ENCODE results near the gene LGI2. TPM values are rescaled to one million over a fixed set of nuclear protein-coding genes. Genes with fewer than 3 reads are reported as not detected.

The LGI2 gene
- total and polyA plus RNA-seq, 2 of the 8 experiments (the other 6 are each of a cell fraction or from before 2014, with no cell fraction given), result 2.3 to 4.0 TPM

DNA sequence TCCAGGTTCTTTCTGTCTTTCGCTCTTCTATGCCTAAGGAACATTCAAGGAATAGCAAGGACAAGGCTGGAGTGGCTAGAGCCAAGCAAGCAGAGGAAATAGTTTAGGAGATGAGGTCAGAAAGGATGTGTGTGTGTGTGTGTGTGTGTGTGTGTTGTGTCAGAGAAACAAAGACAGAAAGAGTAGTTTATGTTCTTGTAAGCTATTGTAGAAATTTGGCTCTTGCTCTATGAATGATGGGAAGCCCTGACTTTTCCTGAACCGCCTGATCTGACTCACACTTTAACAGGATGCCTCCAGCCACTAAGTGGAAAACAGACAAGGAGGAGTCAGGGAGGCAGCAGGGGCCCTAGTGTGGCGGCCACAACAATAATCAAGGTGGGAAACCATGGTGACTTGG is 39.7 kb downstream of the LGI2 start:
- no peak overlapping the region for H3K14ac ChIP-seq (ENCODE audit: insufficient read length)
- no peak overlapping the region for H2BK12ac ChIP-seq (ENCODE audit: low read depth, low read length)
- H3K27ac ChIP-seq (ENCODE audit: low read depth, low read length), result no peak overlapping the region
- DNase-seq (ENCODE audit: low read depth in 1 of 2, low spot score in 2 of 2), result no peak
- H3K23ac ChIP-seq (ENCODE audit: insufficient read length), result no peak overlapping the region
- no peaks in the 10 kb centered on the region for H3K23me2 ChIP-seq (ENCODE audit: low read depth, low read length)
- no peaks in the 10 kb centered on the region for H3K27me3 ChIP-seq (replicated peaks in 1 of 4; ENCODE audit: control insufficient read depth in 3 of 4, extremely low read depth in 1 of 4, insufficient read depth in 3 of 4, low read length in 3 of 4)
- H4K8ac ChIP-seq (ENCODE audit: extremely low read depth, insufficient read depth, low read length), result no peak overlapping the region
- no peak overlapping the region for H2BK120ac ChIP-seq (replicated peaks; ENCODE audit: low read depth, low read length)
- no peak overlapping the region for H2BK5ac ChIP-seq (ENCODE audit: low read depth, low read length)
- CTCF ChIA-PET (ENCODE audit: partially characterized antibody), result interaction anchor here (0.7 to 2.6 kb wide), 7 partner anchors 11 to 198 kb away, joined by 3 to 14 read pairs (median 4); no protein-coding TSS in a partner anchor
- no peaks in the 10 kb centered on the region for H3K79me1 ChIP-seq (ENCODE audit: low read depth, low read length)
- H4K20me1 ChIP-seq (replicated peaks in 1 of 2; ENCODE audit: control insufficient read depth in 1 of 2, insufficient read depth in 2 of 2, low read length in 2 of 2), result no peaks in the 10 kb centered on the region
- H3K9ac ChIP-seq (replicated peaks in 1 of 4; ENCODE audit: extremely low read depth in 1 of 4, low read depth in 3 of 4, low read length in 3 of 4), result no peak overlapping the region
- 91% methylated on average over 3 of the region's 3 CpGs; no CpG with 5 or more reads in 1 of the 2 experiments for WGBS, 2 experiments (ENCODE audit: extremely low coverage in 1 of 2, insufficient coverage in 1 of 2, insufficient read length in 1 of 2, insufficient replicate concordance in 2 of 2, low coverage in 1 of 2, low lambda C conversion rate in 2 of 2, missing lambda C conversion rate in 1 of 2)
- H3K56ac ChIP-seq (replicated peaks; ENCODE audit: insufficient read length, low read depth, low read length), result no peak overlapping the region
- no peak overlapping the region for H2BK20ac ChIP-seq (ENCODE audit: low read length)
- no peak overlapping the region for H3K4ac ChIP-seq (replicated peaks; ENCODE audit: insufficient read length, low read depth, low read length)
- H3K4me2 ChIP-seq (ENCODE audit: insufficient read depth in 1 of 2, low read depth in 2 of 2, low read length in 2 of 2), result no peak overlapping the region
- no peak overlapping the region for H4K5ac ChIP-seq (ENCODE audit: insufficient read length, low read depth, low read length)
- no peak overlapping the region for H2AFZ ChIP-seq (ENCODE audit: low read length)
- no peak overlapping the region for H2AK5ac ChIP-seq (ENCODE audit: low read depth, low read length)
- no peak overlapping the region for H3K4me3 ChIP-seq (ENCODE audit: extremely low read depth in 1 of 4, insufficient read depth in 2 of 4, low read depth in 3 of 4, low read length in 4 of 4)
- H2BK15ac ChIP-seq (ENCODE audit: low read length), result no peak overlapping the region
- no peaks in the 10 kb centered on the region; a peak in 1 of 4 replicates for H3K9me3 ChIP-seq (ENCODE audit: insufficient read depth in 2 of 2, low read depth in 1 of 2, low read length in 1 of 2)
- POLR2A ChIA-PET (ENCODE audit: partially characterized antibody), result no interaction called here
- H3K36me3 ChIP-seq (ENCODE audit: control insufficient read depth in 2 of 4, insufficient read depth in 4 of 4, low read length in 3 of 4), result no peaks in the 10 kb centered on the region
- no peak overlapping the region for H3K18ac ChIP-seq (ENCODE audit: extremely low read depth, low read length)
- no peak for FAIRE-seq
- H3K79me2 ChIP-seq (ENCODE audit: control insufficient read depth in 1 of 2, insufficient read depth in 2 of 2, low read length in 2 of 2), result no peaks in the 10 kb centered on the region
- no peak overlapping the region for H4K91ac ChIP-seq (replicated peaks; ENCODE audit: insufficient read length, low read length)
- peaks cover 0 to 8% (median 2%) of the 10 kb centered on the region in 4 experiments; a peak in 4 of 7 replicates for H3K4me1 ChIP-seq (replicated peaks in 1 of 4; ENCODE audit: control insufficient read depth in 3 of 4, insufficient read depth in 4 of 4, low read length in 3 of 4)
- TF ChIP-seq, protein P1, sequence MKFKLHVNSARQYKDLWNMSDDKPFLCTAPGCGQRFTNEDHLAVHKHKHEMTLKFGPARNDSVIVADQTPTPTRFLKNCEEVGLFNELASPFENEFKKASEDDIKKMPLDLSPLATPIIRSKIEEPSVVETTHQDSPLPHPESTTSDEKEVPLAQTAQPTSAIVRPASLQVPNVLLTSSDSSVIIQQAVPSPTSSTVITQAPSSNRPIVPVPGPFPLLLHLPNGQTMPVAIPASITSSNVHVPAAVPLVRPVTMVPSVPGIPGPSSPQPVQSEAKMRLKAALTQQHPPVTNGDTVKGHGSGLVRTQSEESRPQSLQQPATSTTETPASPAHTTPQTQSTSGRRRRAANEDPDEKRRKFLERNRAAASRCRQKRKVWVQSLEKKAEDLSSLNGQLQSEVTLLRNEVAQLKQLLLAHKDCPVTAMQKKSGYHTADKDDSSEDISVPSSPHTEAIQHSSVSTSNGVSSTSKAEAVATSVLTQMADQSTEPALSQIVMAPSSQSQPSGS (IDR thresholded peaks at IDR 0.05; ENCODE audit: low read length), result no peak
- TF ChIP-seq CEBPB (IDR thresholded peaks at IDR 0.05; ENCODE audit: low read depth, low read length) (no peak), SP1 (IDR thresholded peaks at IDR 0.05; ENCODE audit: low read depth, low read length) (no peak), ZNF274 (IDR thresholded peaks at IDR 0.05; ENCODE audit: borderline replicate concordance, extremely low read depth, low read length) (no peak), POU5F1 (IDR thresholded peaks at IDR 0.05; ENCODE audit: low read depth, low read length) (no peak), SIRT6 (IDR thresholded peaks at IDR 0.05; ENCODE audit: low read length) (no peak), CHD1 (IDR thresholded peaks at IDR 0.05; ENCODE audit: low read depth, low read length) (no peak), SP2 (IDR thresholded peaks at IDR 0.05; ENCODE audit: low read length) (no peak)

Data from H1 (cell line).